GM11168 (cell line): ENCODE data around the gene RCN1.

ENCODE experiments used
- in situ Hi-C: fragments of 300-500 bp; cut with MboI; formaldehyde crosslinking; loops from one replicate; pipeline ENCODE4 v1.12.0; 2022; ENCODE audit warnings: low sequenced_read_pairs; ENCODE audit not compliant: unreplicated experiment

RCN1 gene

GRCh38 chr11:32145282-32145681 lies 54.4 kb downstream of the RCN1 start:
- in situ Hi-C loops, result no loop called here

GRCh38 chr11:32148895-32149294 lies 58.0 kb downstream of the RCN1 start:
- in situ Hi-C loops, result no loop called here

GRCh38 chr11:32149748-32150147 lies 58.9 kb downstream of the RCN1 start:
- in situ Hi-C loops, result no loop called here

GRCh38 chr11:32151027-32151426 lies 60.2 kb downstream of the RCN1 start:
- in situ Hi-C loops, result no loop called here

- in situ Hi-C loops, result no loop called here
These were observed 61.3 kb downstream of the RCN1 start for GRCh38 chr11:32152216-32152615.

- in situ Hi-C loops, result no loop called here
These were observed 61.9 kb downstream of the RCN1 start for GRCh38 chr11:32152821-32153220.

GRCh38 chr11:32153747-32154146 lies 62.9 kb downstream of the RCN1 start:
- in situ Hi-C loops, result no loop called here

- in situ Hi-C loops, result no loop called here
These were observed 63.4 kb downstream of the RCN1 start for GRCh38 chr11:32154275-32154674.
